Measurements from ENCODE around the gene TDRD12. TPM values are rescaled to one million over a fixed set of nuclear protein-coding genes. Genes with fewer than 3 reads are reported as not detected.

TDRD12 gene
- total RNA-seq, 1 donor from 2014 or later: 0.74 TPM

DNA sequence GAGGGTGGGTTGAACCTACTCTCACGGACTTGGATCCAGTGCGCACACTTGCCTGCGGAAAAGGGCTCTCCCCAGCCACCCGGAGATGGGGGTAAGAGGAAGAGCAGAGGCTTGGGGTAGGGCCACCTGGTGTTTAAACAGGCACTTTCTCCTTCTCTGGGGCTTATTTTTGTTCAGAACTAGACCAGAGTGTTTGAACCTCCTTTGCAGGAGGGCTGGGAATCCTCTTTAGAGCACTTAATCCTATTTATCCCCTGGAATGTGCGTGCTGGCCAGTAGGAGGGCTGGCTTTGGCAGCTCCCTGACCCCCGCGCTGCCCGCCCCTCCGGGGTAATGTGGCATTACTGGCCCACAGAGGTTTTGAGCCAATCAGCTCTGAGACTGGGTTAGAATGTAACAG, 41.9 kb upstream of the TDRD12 start:
- intact Hi-C loops (cut with DNase I): no loop called here
- no peak for DNase-seq (ENCODE audit: extremely low spot score in 2 of 2)
- Histone ChIP-seq H3K4me1 (peaks cover 25% of the 10 kb centered on the region), H3K27me3 (no peaks in the 10 kb centered on the region), H3K9me3 (no peaks in the 10 kb centered on the region), H3K36me3 (no peaks in the 10 kb centered on the region), H3K4me3 (no peak overlapping the region), H3K27ac (no peak overlapping the region)
- TF ChIP-seq POLR2A (IDR thresholded peaks at IDR 0.05) (no peak), POLR2AphosphoS5 (IDR thresholded peaks at IDR 0.05; ENCODE audit: insufficient read depth in 1 of 2, low read depth in 1 of 2) (no peak)
- TF ChIP-seq, protein P1, sequence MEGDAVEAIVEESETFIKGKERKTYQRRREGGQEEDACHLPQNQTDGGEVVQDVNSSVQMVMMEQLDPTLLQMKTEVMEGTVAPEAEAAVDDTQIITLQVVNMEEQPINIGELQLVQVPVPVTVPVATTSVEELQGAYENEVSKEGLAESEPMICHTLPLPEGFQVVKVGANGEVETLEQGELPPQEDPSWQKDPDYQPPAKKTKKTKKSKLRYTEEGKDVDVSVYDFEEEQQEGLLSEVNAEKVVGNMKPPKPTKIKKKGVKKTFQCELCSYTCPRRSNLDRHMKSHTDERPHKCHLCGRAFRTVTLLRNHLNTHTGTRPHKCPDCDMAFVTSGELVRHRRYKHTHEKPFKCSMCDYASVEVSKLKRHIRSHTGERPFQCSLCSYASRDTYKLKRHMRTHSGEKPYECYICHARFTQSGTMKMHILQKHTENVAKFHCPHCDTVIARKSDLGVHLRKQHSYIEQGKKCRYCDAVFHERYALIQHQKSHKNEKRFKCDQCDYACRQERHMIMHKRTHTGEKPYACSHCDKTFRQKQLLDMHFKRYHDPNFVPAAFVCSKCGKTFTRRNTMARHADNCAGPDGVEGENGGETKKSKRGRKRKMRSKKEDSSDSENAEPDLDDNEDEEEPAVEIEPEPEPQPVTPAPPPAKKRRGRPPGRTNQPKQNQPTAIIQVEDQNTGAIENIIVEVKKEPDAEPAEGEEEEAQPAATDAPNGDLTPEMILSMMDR (IDR thresholded peaks at IDR 0.05): no peak

DNA sequence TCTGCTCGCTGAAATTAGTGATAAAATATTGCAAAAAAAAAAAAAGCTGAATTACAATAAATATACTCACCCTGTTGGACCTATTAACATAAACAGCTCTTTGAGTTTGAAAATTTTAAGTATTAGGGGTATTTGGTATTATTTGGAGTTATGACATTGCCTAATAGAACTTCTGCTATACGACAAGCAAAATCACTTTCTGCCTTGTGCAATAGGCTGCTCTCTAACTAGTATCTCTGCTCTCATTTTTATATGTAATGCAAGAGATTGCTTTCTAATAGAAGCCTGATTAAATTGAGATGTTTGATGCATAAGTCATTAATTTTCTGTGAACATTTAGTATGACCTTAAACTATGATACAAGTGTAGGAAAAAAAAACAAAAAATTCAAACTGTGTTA, 38.6 kb upstream of the TDRD12 start:
- Histone ChIP-seq H3K27me3 (no peaks in the 10 kb centered on the region), H3K36me3 (no peaks in the 10 kb centered on the region), H3K4me3 (no peak overlapping the region), H3K4me1 (peaks cover 3% of the 10 kb centered on the region), H3K9me3 (no peaks in the 10 kb centered on the region), H3K27ac (no peak overlapping the region)
- no peak for TF ChIP-seq POLR2A (IDR thresholded peaks at IDR 0.05)
- TF ChIP-seq POLR2AphosphoS5 (IDR thresholded peaks at IDR 0.05; ENCODE audit: insufficient read depth in 1 of 2, low read depth in 1 of 2): no peak
- TF ChIP-seq, protein P1 (IDR thresholded peaks at IDR 0.05): no peak
- intact Hi-C loops (cut with DNase I): no loop called here
- DNase-seq (ENCODE audit: extremely low spot score in 2 of 2): no peak

DNA sequence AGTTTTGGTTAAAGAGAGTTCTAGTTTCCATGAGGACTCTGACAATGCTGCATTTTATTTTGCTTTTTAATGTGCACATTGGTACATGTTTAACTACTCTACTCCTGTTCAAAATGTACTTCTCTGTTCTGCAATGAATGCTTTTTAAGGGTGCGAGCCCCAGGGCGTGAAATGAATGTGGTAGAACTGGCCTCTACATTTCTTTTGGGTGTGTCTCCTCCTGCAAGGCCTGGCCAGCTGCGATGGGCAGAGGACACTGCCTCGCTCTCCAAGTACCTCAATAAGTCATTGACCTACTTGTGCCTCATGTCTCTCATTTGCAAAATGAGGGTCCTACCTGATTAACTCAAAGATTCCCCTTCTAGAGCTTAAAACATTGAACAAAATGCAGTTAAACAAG, 37.2 kb upstream of the TDRD12 start:
- H3K4me3 ChIP-seq: no peak overlapping the region
- H3K9me3 ChIP-seq: no peaks in the 10 kb centered on the region
- H3K36me3 ChIP-seq: no peaks in the 10 kb centered on the region
- TF ChIP-seq POLR2AphosphoS5 (IDR thresholded peaks at IDR 0.05; ENCODE audit: insufficient read depth in 1 of 2, low read depth in 1 of 2) (no peak), POLR2A (IDR thresholded peaks at IDR 0.05) (no peak)
- TF ChIP-seq, protein P1 (IDR thresholded peaks at IDR 0.05): no peak
- intact Hi-C loops (cut with DNase I): no loop called here
- no peak overlapping the region for H3K27ac ChIP-seq
- no peaks in the 10 kb centered on the region for H3K4me1 ChIP-seq
- no peaks in the 10 kb centered on the region for H3K27me3 ChIP-seq
- DNase-seq (ENCODE audit: extremely low spot score in 2 of 2): no peak

DNA sequence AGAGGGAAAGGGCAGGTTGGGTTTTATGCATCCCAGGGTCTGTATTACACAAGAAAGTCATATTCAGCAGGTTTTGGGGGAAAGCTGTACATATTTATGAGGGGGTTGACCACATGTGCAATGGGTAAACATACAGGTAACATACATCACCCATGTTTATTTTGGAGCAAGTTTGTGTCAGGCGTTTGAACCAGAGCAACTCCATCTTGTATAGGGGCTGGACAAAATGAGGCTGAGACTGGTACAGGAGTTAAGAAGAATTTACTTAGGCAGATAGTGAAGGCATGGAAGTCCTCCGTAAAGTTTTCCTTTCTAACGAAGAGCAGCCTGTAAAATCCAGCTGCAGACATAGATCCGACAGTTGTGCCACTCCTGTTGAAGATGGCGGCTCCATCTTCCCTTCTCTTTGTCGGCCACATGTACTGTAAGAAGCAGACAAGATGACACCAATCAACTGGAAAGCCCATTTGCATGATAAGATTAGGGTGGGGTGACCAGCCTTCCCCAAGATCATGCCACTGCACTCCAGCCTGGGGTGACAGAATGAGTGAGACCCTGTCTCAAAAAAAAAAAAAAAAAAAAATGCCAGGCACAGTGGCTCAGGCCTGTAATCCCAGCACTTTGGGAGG, 32.6 kb upstream of the TDRD12 start:
- H3K27me3 ChIP-seq: no peaks in the 10 kb centered on the region
- no peak for DNase-seq (ENCODE audit: extremely low spot score in 2 of 2)
- no peak overlapping the region for H3K4me3 ChIP-seq
- no peaks in the 10 kb centered on the region for H3K9me3 ChIP-seq
- TF ChIP-seq POLR2AphosphoS5 (IDR thresholded peaks at IDR 0.05; ENCODE audit: insufficient read depth in 1 of 2, low read depth in 1 of 2): no peak
- no peak for TF ChIP-seq POLR2A (IDR thresholded peaks at IDR 0.05)
- TF ChIP-seq, protein P1 (IDR thresholded peaks at IDR 0.05): no peak
- no peaks in the 10 kb centered on the region for H3K36me3 ChIP-seq
- intact Hi-C loops (cut with DNase I): no loop called here
- peaks cover 16% of the 10 kb centered on the region for H3K4me1 ChIP-seq
- no peak overlapping the region for H3K27ac ChIP-seq

DNA sequence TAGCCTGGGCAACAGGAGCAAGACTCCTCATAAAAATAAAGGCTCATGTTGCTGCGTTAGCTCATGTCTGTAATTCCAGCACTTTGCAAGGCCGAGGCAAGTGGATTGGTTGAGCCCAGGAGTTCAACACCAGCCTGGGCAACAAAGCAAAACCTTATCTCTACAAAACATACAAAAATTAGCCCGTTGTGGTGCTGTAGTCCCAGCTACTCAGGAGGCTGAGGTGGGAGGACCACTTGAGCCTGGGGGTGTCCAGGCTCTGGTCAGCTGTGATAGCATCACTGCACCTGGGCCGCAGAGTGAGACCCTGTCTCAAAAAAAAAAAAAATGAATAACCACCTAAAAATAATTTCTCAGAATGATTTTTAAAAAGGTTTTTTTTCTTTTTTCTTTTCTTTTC, 31.9 kb upstream of the TDRD12 start:
- Histone ChIP-seq H3K4me1 (peaks cover 19% of the 10 kb centered on the region), H3K36me3 (no peaks in the 10 kb centered on the region), H3K9me3 (no peaks in the 10 kb centered on the region), H3K27ac (no peak overlapping the region), H3K4me3 (no peak overlapping the region), H3K27me3 (no peaks in the 10 kb centered on the region)
- no peak for DNase-seq (ENCODE audit: extremely low spot score in 2 of 2)
- TF ChIP-seq POLR2AphosphoS5 (IDR thresholded peaks at IDR 0.05; ENCODE audit: insufficient read depth in 1 of 2, low read depth in 1 of 2) (no peak), POLR2A (IDR thresholded peaks at IDR 0.05) (no peak)
- TF ChIP-seq, protein P1 (IDR thresholded peaks at IDR 0.05): no peak
- intact Hi-C loops (cut with DNase I): no loop called here
